H9 (cell line): Measurements from ENCODE around the gene STX16. TPM values are rescaled to one million over a fixed set of nuclear protein-coding genes. Genes with fewer than 3 reads are reported as not detected.

Experiments
- DNase-seq: peaks from one replicate; pipeline ENCODE4 v3.0.0-alpha.2; 2017
- H2AFZ ChIP-seq: one replicate; pipeline ENCODE4 v1.6.1; 2013; ENCODE audit warnings: mild to moderate bottlenecking, low read length, control low read depth, moderate library complexity
- H2AK5ac ChIP-seq: 2 replicates; pipeline ENCODE4 v1.6.1; 2013; ENCODE audit warnings: low read length, control low read depth, mixed read lengths; ENCODE audit not compliant: insufficient read length
- H2BK120ac ChIP-seq: one replicate; pipeline ENCODE4 v1.6.1; 2013; ENCODE audit warnings: low read depth, mild to moderate bottlenecking, low read length, control low read depth, inconsistent platforms; ENCODE audit not compliant: poor library complexity, severe bottlenecking
- H2BK12ac ChIP-seq: 2 replicates; pipeline ENCODE4 v1.6.1; 2013; ENCODE audit warnings: low read length, control low read depth, mixed read lengths, low read depth; ENCODE audit not compliant: insufficient read length
- H2BK15ac ChIP-seq: 2 replicates; pipeline ENCODE4 v1.6.1; 2013; ENCODE audit warnings: low read depth, low read length, control low read depth
- H2BK20ac ChIP-seq: one replicate; pipeline ENCODE4 v1.6.1; 2013; ENCODE audit warnings: low read depth, mild to moderate bottlenecking, low read length, control low read depth, inconsistent platforms; ENCODE audit not compliant: poor library complexity, severe bottlenecking
- H2BK5ac ChIP-seq: 2 replicates; pipeline ENCODE4 v1.6.1; 2013; ENCODE audit warnings: low read length, control low read depth, mixed read lengths; ENCODE audit not compliant: insufficient read length
- H3K14ac ChIP-seq: 2 replicates; pipeline ENCODE4 v1.6.1; 2013; ENCODE audit warnings: low read length, control low read depth; ENCODE audit not compliant: insufficient read depth
- H3K18ac ChIP-seq: 2 replicates; pipeline ENCODE4 v1.6.1; 2013; ENCODE audit warnings: low read depth, mild to moderate bottlenecking, mixed read lengths, low read length, control low read depth; ENCODE audit not compliant: insufficient read length
- H3K23ac ChIP-seq: 2 replicates; pipeline ENCODE4 v1.6.1; 2013; ENCODE audit warnings: low read length, control low read depth, mixed read lengths, low read depth; ENCODE audit not compliant: insufficient read length
- H3K23me2 ChIP-seq: 2 replicates; pipeline ENCODE4 v1.6.1; 2013; ENCODE audit warnings: low read depth, mild to moderate bottlenecking, mixed read lengths, low read length, control low read depth; ENCODE audit not compliant: insufficient read length, poor library complexity, severe bottlenecking
- H3K27ac ChIP-seq: 2 replicates; pipeline ENCODE4 v1.5.1; 2013; ENCODE audit warnings: low read length, control low read depth, mixed read lengths, low read depth; ENCODE audit not compliant: insufficient read length
- H3K27me3 ChIP-seq: 2 replicates; pipeline ENCODE4 v1.6.1; 2013; ENCODE audit warnings: low read length, control low read depth, inconsistent platforms; ENCODE audit not compliant: insufficient read depth
- H3K4ac ChIP-seq: 2 replicates; pipeline ENCODE4 v1.6.1; 2013; ENCODE audit warnings: low read depth, mild to moderate bottlenecking, control low read depth, inconsistent platforms, low read length, moderate library complexity
- H3K4me1 ChIP-seq: 2 replicates; pipeline ENCODE4 v1.6.1; 2013; ENCODE audit warnings: low read length, control low read depth, inconsistent platforms; ENCODE audit not compliant: insufficient read depth
- H3K4me2 ChIP-seq: 2 replicates; pipeline ENCODE4 v1.6.1; 2013; ENCODE audit warnings: low read length, control low read depth, mixed read lengths; ENCODE audit not compliant: insufficient read length, insufficient read depth
- H3K56ac ChIP-seq: 2 replicates; pipeline ENCODE4 v1.6.1; 2013; ENCODE audit warnings: low read depth, mild to moderate bottlenecking, mixed read lengths, low read length, control low read depth; ENCODE audit not compliant: insufficient read length
- H3K79me1 ChIP-seq: 2 replicates; pipeline ENCODE4 v1.6.1; 2013; ENCODE audit warnings: low read depth, mild to moderate bottlenecking, moderate library complexity, low read length, control low read depth, inconsistent platforms; ENCODE audit not compliant: insufficient read depth, poor library complexity, severe bottlenecking
- H3K79me2 ChIP-seq: 2 replicates; pipeline ENCODE4 v1.6.1; 2013; ENCODE audit warnings: low read length, control low read depth, inconsistent platforms; ENCODE audit not compliant: insufficient read depth
- H3K9ac ChIP-seq: 2 replicates; pipeline ENCODE4 v1.6.1; 2013; ENCODE audit warnings: low read length, control low read depth, mixed read lengths; ENCODE audit not compliant: insufficient read length; ENCODE audit errors: extremely low read depth
- H3K9me3 ChIP-seq: one replicate; pipeline ENCODE4 v1.6.1; 2013; ENCODE audit warnings: low read depth, low read length, inconsistent platforms; ENCODE audit not compliant: control insufficient read depth
- H3T11ph ChIP-seq: one replicate; pipeline ENCODE4 v1.6.1; 2013; ENCODE audit warnings: mild to moderate bottlenecking, low read length, control low read depth, inconsistent platforms
- H4K20me1 ChIP-seq: one replicate; pipeline ENCODE4 v1.6.1; 2013; ENCODE audit not compliant: control insufficient read depth, insufficient read length, insufficient read depth
- H4K5ac ChIP-seq: 2 replicates; pipeline ENCODE4 v1.6.1; 2013; ENCODE audit warnings: low read depth, mild to moderate bottlenecking, mixed read lengths, low read length, control low read depth; ENCODE audit not compliant: insufficient read length
- H4K8ac ChIP-seq: replicated peaks from 2 replicates; pipeline ENCODE4 v1.6.1; 2013; ENCODE audit warnings: low read length, control low read depth, mixed read lengths, low read depth; ENCODE audit not compliant: insufficient read length
- H4K91ac ChIP-seq: 2 replicates; pipeline ENCODE4 v1.6.1; 2013; ENCODE audit warnings: low read depth, mild to moderate bottlenecking, moderate library complexity, mixed read lengths, low read length, control low read depth; ENCODE audit not compliant: insufficient read length
- H3K27ac Mint-ChIP-seq, 3 experiments: 2 replicates in 2 of 3; 3 replicates in 1 of 3; pipeline ENCODE4 v1.8.0; 2020 to 2021; ENCODE audit warnings: mixed read lengths in 3 of 3, mild to moderate bottlenecking in 1 of 3, moderate library complexity in 1 of 3
- H3K27me3 Mint-ChIP-seq: 2 replicates; pipeline ENCODE4 v1.8.0; 2021; ENCODE audit warnings: low read depth, mild to moderate bottlenecking, moderate library complexity, mixed read lengths
- H3K36me3 Mint-ChIP-seq, 3 experiments: 2 replicates in 2 of 3; 3 replicates in 1 of 3; pipeline ENCODE4 v1.8.0; 2020 to 2021; ENCODE audit warnings: low read depth in 3 of 3, mixed read lengths in 3 of 3; ENCODE audit not compliant: insufficient read depth in 1 of 3
- H3K4me1 Mint-ChIP-seq, 2 experiments: 2 replicates each; pipeline ENCODE4 v1.8.0; 2020; ENCODE audit warnings: mixed read lengths in 2 of 2
- H3K4me3 Mint-ChIP-seq, 2 experiments: 2 replicates in 1 of 2; 3 replicates in 1 of 2; pipeline ENCODE4 v1.8.0; 2020 to 2021; ENCODE audit warnings: mild to moderate bottlenecking in 2 of 2, mixed read lengths in 2 of 2, moderate library complexity in 1 of 2
- H3K9me3 Mint-ChIP-seq, 2 experiments: 2 replicates in 1 of 2; 3 replicates in 1 of 2; pipeline ENCODE4 v1.8.0; 2020; ENCODE audit warnings: mild to moderate bottlenecking in 2 of 2, mixed read lengths in 2 of 2, moderate library complexity in 1 of 2
- CTCF ChIP-seq: fragments of 200-600 bp; sonication (generic); conservative IDR thresholded peaks from 3 replicates; pipeline ENCODE4 v1.8.0; 2021; ENCODE audit warnings: antibody characterized with exemption, mild to moderate bottlenecking
- WGBS: extraction: QIAGEN DNeasy Blood & Tissue Kit; methylation state at CpG from one replicate; pipeline ENCODE4 v1.1.7; 2013; ENCODE audit warnings: missing lambda C conversion rate, low lambda C conversion rate, mixed read lengths; ENCODE audit not compliant: insufficient read length; ENCODE audit errors: extremely low coverage; 5-methylcytosine and 5-hydroxymethylcytosine counted together
- total RNA-seq: library from RNA; stranded (reverse); gene quantifications from 2 replicates; pipeline ENCODE4 v1.2.1, GENCODE V29; 2021

The STX16 gene
- total RNA-seq, 1 experiment from 2014 or later = 87.8 TPM

DNA sequence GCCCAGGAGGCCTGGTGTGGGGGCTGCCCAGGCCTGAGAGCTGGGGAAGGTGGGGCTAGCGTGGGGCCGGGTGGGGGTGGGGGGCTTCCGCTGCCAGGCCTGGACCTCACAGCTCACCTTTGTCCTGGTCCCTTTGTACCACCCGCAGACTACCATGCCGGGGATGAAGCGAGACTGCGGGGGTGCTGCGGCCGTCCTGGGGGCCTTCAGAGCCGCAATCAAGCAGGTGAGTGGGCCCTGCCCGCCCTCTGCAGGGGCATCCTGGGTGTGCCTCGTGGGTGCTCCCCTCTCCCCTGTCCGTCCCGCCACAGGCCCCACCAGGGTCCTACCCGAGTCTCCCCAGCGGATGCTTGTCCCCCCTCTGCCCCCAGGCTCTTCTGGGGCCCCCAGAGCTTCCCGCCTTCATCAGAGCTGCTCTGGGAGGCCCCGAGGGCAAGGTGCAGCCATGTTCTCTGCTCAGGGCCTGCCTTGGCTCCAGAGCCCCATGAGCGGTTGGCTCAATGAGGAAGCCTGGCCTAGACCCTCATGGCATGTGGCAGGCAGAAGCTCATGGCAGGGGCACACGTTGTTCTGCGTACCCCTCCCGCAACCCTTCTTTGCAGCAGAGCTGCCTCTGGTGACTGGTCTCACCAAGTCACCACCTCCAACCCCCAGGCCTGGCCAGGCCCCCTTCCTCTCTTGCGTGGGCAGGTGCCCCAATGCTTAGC lies 56.0 kb downstream of the STX16 start:
- H2BK20ac ChIP-seq = no peak overlapping the region
- H3K23me2 ChIP-seq = no peaks in the 10 kb centered on the region
- H3K9ac ChIP-seq = no peak overlapping the region
- no peak overlapping the region for H3T11ph ChIP-seq
- H3K23ac ChIP-seq = no peak overlapping the region
- H2AK5ac ChIP-seq = no peak overlapping the region
- Mint-ChIP-seq H3K9me3 (peaks cover 0 to 3% of the 10 kb centered on the region in 2 experiments; a peak in 1 of 5 replicates), H3K4me3 (no peak overlapping the region), H3K27me3 (no peaks in the 10 kb centered on the region), H3K4me1 (0 out of 4 replicates have a peak, but pooled peaks cover 0 to 3% of the 10 kb centered on the region in 2 experiments), H3K36me3 (peaks cover 18 to 38% (median 28%) of the 10 kb centered on the region in 3 experiments), H3K27ac (no peak overlapping the region)
- no peak overlapping the region for H3K27ac ChIP-seq
- no peaks in the 10 kb centered on the region for H3K4me1 ChIP-seq
- H3K56ac ChIP-seq = no peak overlapping the region
- no peak overlapping the region for H4K5ac ChIP-seq
- no peak overlapping the region for H4K8ac ChIP-seq
- no peaks in the 10 kb centered on the region for H3K79me2 ChIP-seq
- H2BK15ac ChIP-seq = no peak overlapping the region
- no peak for TF ChIP-seq CTCF
- no peak overlapping the region for H3K4me2 ChIP-seq
- no peaks in the 10 kb centered on the region for H3K79me1 ChIP-seq
- H2BK120ac ChIP-seq = no peak overlapping the region
- H2AFZ ChIP-seq = no peak overlapping the region
- no peak overlapping the region for H3K14ac ChIP-seq
- no peak for DNase-seq
- H3K4ac ChIP-seq = no peak overlapping the region
- no peak overlapping the region for H4K91ac ChIP-seq
- H2BK5ac ChIP-seq = no peak overlapping the region
- H4K20me1 ChIP-seq = no peaks in the 10 kb centered on the region
- no peak overlapping the region for H3K18ac ChIP-seq
- WGBS = no CpG with 5 or more reads among the region's 23 CpGs
- H3K9me3 ChIP-seq = no peaks in the 10 kb centered on the region
- H2BK12ac ChIP-seq = no peak overlapping the region
- no peaks in the 10 kb centered on the region for H3K27me3 ChIP-seq
